GM19397 (cell line): ENCODE measurements around the gene KRTAP10-6.
"Not testable (repeated sequence)": the region's sequence is repeated elsewhere in the genome, so short reads cannot be mapped to it uniquely, and the experiment has no call there.

Experiments used
- ATAC-seq: cut with Tn5 transposase; IDR thresholded peaks from one replicate; pipeline ENCODE4 v1.9.1; 2021; ENCODE audit warnings: mild to moderate bottlenecking, moderate library complexity; ENCODE audit not compliant: unreplicated experiment

Gene KRTAP10-6, protein sequence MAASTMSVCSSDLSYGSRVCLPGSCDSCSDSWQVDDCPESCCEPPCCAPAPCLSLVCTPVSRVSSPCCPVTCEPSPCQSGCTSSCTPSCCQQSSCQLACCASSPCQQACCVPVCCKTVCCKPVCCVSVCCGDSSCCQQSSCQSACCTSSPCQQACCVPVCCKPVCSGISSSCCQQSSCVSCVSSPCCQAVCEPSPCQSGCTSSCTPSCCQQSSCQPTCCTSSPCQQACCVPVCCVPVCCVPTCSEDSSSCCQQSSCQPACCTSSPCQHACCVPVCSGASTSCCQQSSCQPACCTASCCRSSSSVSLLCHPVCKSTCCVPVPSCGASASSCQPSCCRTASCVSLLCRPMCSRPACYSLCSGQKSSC

DNA sequence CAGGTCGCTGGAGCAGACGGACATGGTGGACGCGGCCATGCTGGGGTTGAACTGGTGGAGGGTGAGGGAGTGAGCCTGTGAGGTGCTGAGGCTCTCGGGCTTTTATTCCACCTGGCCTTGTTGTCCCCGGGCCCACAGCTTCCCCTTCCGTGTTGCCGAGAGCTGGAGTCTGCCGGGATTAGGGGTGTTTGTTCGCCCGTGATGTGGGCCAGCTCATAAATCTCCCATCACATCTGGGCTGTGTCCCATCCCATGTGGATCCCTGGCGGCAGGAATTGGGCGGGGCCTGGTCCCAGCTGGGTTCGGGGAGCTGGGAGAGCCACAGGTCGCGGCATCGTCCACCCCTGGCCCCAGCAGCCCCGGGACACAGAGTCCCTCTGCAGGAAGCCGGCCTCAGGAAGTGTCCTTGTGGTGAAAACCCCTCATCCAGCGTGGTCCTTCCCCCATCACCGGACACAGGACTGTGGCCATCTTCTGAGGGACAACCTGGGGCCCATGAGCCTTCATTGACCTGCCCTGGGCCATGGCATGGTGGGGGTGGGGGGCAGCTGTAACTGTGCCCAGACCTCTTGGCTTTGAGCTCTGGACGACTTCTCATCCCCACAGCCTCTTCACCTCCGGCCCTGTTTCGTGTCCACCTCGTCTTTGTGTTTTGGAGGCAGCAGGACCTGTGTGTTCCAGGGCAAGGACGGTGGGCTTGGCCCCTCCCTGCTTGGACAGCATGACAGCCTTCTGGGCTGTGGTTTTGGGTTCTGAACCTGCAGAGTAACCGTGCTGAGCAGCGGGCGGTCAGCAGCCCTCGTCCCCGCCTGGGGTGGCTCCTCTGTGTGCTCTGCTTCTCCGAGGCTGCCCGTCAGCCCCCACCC, at the start of gene KRTAP10-6:
Gene KRTAP10-6, minus strand, starts transcription at position 60 of the 866 bp plus-strand sequence. Its CDS starts 21 bp downstream, at position 39.
- ATAC-seq: no peak

DNA sequence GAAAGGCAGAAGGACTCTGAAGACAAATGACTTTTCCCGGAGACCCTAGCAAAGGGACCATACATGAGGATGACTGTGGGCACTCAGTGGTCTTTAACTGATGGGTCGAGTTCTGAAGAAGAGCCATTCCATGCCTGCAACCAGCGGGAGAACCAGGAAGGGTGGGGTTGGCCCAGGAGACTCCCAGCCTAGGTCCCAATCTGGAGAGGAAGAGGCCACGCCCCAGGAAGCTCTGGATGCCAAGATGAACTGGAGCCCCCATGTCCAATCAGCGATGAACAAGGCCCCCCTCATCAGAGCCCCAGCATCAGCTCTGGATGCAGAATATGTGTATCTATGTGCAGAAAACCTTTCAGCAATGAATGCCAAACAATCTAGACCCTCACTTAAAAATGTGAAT, 48.5 kb upstream of the KRTAP10-6 start:
- ATAC-seq: no peak

DNA sequence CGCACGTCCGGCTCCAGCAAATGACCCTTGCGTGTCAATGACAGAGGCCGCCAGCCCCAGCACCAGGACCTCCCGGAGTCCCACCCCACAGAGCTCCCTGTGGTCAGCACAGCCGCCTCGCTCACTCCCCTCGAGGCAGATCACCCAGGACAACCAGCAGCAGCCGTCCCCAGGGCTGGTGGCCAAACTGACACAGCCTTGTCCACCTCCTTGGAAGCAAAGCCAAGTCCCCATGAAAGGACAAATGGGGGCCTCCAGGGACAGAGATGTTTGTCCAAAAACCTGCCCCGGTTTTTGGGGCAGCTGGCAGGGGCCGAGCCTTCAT, 47.0 kb upstream of the KRTAP10-6 start:
- no peak for ATAC-seq

DNA sequence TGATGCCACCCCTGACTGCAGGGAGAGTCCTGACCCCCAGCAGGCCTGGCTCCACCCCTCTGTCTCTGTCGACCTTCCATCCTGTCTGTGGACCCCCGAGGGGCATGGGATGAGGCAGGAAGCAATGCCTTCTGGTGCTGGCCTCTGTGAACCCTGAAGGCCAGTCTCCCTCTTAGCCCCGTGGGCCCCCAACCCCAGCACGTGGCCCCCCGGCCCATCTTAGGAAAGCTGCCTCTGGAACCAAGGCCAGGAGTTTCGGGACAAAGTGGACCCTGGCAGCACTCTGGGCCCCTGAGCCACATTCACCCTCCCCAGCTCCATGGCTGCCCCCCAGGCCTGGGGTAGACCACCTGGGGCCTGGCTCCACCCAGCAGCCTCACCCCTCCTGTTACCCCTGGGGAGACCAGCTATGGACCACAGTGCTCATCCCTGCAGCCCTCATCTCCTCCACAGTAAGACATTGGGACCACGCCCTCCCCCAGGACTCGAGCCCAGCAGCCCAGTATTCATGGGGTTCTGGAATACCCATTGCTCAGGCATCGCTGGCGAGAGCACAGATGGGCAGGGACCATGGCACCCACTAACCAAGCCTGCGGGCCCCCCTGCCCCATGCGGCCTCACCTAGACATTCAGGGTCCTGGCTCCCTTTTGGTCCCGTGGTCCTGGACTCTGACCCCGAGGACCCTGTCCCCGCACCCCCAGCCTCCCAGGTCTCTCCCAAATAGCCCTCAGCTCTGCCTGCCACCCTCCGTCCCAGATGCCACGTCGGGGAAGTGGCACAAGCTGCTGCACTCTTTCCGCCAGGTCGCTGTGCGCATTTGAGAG, 46.4 kb upstream of the KRTAP10-6 start:
- ATAC-seq: not testable (repeated sequence)

DNA sequence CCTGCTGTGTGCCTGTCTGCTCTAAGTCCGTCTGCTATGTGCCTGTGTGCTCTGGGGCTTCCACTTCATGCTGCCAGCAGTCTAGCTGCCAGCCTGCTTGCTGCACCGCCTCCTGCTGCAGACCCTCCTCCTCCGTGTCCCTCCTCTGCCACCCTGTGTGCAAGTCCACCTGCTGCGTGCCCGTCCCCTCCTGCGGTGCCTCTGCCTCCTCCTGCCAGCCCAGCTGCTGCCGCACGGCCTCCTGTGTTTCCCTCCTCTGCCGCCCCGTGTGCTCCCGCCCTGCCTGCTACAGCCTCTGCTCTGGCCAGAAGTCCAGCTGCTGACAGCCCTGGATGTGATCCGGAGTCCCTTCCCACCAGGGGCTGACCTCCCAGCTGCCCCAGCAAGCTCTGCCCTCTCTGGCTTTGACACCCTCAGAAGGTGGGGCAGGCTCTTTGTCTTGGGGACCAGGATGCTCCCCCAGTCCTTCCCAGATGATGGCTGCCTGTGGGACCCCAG, 45.6 kb upstream of the KRTAP10-6 start:
- ATAC-seq: not testable (repeated sequence)

DNA sequence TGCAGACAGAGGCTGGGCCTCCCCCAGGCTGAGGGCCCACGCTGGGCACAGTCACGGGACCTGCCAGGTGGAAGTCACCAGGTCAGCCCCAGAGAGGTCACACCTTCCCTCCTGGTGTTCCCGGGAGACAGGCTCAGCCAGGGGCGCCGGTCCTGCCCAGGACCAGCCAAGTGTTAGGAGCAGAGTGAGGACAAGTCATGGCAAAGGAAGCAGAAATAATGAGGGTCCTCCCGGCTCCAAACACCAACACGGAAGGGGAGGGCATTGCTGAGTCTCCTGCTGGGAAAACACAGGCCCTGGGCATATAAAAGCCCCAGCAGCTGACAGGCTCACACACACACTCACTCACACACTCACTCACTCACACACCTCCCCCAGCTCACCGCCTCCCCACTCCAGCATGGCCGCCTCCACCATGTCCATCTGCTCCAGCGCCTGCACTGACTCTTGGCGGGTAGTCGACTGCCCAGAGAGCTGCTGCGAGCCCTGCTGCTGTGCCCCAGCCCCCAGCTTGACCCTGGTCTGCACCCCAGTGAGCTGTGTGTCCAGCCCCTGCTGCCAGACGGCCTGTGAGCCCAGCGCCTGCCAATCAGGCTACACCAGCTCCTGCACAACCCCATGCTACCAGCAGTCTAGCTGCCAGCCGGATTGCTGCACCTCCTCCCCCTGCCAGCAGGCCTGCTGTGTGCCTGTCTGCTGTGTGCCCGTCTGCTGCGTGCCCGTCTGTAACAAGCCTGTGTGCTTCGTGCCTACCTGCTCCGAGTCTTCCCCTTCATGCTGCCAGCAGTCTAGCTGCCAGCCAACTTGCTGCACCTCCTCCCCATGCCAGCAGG, 44.9 kb upstream of the KRTAP10-6 start, which contains the start of gene KRTAP10-10:
Gene KRTAP10-10, plus strand, starts transcription at position 339 of the 833 bp plus-strand sequence. Its CDS starts 62 bp downstream, at position 401.
- no peak for ATAC-seq

DNA sequence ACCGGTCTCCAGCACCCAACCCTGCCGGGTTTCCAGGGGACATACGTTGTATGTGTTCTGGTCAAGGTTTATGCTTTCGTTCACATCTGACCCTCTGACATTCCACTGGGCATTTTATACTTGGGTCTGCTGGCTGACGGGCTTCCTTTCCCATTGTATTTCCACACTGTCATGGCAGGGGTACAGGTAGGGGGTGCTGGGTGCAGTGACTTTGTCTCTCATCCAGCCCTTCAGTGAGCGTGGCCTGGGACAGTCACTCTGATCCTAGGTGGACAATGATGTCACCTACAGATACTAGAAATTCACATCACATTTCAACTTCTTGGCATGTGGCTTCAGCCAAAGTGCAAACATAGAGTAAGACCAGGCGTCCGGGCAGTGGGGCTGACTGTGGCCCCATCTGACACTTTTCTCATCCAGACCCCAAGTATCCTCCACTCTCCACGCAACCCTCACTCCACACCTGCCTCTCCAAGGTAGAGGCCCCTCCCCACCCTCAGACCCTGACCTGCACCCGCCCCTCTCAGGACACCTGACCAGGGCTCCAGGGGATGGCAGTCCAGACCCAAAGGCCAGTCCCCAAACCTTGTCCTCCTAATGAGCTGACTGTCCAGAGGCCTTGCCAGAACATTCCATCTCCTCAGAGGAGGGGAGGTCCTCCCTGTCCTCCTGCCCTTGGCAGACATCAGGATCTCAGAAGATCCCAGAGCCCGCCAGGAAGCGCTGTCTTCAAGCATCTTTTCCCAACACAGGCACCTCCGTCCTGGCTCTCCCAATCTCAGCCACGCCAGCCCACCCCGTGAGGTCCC, 44.1 kb upstream of the KRTAP10-6 start:
- no peak for ATAC-seq

DNA sequence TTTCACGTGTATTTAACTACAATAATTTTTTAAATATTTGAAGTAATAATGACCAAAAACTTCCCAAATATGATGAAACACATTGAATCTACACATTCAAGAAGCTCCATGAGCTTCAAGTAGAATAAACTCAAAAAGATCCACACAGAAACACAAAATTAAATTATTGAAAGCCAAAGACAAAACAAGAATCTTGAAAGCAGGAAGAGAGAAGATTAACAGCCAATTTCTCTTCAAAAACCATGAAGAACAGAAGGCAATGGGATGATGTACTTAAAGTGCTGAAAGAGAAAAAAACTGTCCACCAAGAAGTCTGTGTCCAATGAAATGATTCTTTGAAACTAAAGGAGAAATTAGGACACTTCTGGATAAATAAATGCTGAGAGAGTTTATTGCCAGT, 39.8 kb upstream of the KRTAP10-6 start:
- ATAC-seq: no peak

DNA sequence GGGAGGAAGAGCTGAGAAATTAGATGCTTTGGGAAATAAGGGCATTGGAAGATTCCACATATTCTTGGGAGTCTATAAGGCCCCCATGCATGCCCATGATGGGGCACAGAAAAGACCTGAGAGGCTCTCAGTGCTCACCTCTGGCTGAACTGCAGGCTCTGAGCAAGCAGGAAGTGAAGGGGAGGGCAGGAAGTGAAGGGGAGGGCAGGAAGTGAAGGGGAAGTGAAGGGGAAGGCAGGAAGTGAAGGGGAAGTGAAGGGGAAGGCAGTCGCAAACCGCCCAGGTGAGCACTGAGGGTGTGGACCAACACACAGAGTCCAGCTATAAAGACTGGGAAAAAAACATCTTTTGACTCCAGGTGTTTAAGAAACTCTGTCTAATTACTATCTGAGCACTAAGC, 38.1 kb upstream of the KRTAP10-6 start:
- ATAC-seq: no peak

DNA sequence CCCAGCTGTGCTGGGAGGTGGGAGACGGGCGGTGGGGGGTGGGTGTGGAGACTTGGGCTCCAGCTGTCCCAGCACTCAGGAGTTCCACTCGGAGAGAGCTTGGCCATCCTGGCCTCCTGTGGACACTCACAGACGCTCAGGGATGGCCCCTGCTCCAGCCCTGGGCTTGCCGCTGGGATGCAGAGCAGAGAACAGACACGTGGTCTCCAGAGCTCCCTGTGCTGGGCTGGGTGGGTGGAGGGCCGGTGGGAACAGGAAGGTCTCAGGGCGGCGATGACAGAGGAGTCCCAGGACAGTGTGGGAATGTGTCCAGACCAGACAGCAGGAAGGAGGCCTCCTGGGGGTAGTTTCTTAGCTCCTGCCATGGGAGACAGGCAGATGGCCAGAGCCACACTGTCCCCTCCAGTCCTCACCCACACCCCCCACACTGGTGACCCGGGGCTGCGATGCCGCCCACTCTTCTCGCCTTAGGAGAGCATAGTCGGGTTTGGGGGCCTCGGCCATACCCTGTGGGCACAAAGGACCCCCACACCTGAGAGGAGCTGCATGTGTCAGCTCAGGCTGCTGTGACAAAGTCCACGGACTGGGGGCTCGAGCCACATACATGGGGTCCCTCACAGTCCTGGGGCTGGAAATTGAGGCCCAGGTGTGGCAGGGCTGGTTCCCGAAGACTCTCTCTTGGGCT, 36.5 kb upstream of the KRTAP10-6 start:
- ATAC-seq: no peak

DNA sequence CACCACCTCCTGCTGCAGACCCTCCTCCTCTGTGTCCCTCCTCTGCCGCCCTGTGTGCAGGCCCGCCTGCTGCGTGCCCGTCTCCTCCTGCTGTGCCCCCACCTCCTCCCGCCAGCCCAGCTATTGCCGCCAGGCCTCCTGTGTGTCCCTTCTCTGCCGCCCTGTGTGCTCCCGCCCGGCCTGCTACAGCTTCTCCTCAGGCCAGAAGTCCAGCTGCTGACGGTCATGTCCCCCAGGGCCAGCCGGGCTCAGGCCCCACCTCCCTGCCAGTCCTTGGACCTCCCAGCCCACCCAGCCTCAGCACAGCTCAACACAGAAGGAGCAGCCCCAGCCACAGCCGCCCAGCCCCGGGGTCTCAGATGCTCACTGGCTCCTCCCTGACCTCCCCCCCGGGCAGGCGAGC, 35.5 kb upstream of the KRTAP10-6 start:
- not testable (repeated sequence) for ATAC-seq

DNA sequence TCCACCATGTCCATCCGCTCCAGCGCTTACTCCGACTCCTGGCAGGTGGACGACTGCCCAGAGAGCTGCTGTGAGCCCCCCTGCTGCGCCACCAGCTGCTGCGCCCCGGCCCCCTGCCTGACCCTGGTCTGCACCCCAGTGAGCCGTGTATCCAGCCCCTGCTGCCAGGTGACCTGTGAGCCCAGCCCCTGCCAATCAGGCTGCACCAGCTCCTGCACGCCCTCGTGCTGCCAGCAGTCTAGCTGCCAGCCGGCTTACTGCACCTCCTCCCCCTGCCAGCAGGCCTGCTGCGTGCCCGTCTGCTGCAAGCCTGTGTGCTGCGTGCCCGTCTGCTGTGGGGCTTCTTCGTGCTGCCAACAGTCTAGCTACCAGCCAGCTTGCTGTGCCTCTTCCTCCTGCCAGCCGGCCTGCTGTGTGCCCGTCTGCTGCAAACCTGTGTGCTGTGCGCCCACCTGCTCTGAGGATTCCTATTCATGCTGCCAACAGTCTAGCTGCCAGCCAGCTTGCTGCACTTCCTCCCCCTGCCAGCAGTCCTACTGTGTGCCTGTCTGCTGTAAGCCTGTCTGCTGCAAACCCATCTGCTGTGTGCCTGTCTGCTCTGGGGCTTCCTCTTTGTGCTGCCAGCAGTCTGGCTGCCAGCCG, 35.0 kb upstream of the KRTAP10-6 start:
- not testable (repeated sequence) for ATAC-seq

DNA sequence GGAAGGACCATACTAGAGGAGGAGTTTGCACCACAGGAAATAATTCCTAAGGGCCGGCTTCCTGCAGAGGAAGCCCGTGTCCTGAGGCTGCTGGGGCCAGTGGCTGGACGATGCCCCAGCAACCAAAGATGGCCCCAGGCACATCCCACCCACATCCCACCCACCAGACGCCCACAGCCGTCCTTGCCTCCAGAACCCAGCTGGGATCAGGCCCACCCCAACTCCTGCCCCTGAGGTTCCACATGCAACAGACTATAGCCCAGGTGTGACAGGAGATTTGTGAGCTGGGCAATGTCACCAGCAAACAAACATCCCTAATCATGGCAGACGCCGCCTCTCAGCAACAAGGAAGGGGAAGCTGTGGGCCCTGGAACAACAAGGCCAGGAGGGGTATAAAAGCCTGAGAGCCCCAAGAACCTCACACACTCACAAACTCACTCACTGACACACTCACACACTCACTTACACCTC, 34.4 kb upstream of the KRTAP10-6 start, which contains the start of gene KRTAP10-9:
Gene KRTAP10-9, plus strand, starts transcription at position 421 of the 471 bp plus-strand sequence. CDS start 79 bp downstream, outside the sequence.
- ATAC-seq: no peak

DNA sequence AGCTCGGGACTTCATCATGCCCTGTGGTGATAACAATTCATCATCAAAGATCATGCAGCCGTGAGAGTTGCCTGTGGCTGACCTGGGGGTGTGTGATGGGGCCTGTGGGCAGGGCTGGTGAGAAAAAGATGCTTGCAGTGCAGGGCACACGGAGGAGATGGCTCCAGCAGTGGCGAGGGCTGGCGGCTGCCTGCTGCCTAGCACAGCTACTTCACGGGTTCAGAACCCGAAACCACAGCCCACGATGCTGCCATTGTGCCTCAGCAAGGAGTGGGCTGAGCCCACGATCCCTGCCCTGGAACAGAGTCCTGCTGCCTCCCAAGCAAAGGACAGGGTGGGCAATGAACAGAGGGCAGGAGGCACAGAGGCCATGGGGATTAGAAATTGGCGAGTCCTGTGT, 34.0 kb upstream of the KRTAP10-6 start:
- no peak for ATAC-seq

DNA sequence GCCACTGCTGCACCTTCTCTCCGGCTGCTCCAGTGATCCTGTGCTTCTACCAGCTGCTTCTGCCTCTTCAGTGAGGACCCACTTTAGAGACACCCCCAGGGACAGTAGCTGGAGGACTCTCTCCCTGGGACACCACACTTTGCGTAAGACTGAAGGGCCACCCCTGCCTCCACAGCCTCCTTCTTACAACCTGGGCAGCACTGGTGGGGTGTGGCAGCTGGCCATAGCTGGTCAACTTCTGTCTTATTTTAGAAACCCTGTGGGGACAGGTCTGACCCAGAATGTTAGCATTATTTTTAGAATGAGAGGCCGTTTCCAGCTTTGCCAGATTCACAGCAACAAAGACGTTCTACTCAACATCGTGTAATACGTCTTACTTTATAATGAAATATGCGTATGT, 33.5 kb upstream of the KRTAP10-6 start:
- no peak for ATAC-seq

DNA sequence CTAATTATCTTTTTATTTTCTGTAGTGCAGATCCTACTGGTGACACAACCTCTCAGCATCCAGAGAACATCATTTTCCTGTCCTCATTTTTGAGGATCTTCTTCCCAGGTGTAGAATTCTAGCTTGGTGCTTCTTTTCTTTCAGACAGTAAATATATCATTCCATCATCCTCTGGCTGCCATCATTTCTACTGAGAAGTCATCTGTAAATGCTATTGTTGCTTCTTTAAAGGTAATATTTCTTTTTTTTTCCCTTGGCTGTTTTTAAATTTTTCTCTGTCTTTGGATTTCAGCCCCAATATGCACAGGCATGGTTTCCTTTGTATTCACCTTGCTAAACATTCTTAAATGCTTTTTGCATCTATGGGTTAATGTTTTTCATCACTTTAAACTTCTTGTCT, 31.3 kb upstream of the KRTAP10-6 start:
- ATAC-seq: no peak

DNA sequence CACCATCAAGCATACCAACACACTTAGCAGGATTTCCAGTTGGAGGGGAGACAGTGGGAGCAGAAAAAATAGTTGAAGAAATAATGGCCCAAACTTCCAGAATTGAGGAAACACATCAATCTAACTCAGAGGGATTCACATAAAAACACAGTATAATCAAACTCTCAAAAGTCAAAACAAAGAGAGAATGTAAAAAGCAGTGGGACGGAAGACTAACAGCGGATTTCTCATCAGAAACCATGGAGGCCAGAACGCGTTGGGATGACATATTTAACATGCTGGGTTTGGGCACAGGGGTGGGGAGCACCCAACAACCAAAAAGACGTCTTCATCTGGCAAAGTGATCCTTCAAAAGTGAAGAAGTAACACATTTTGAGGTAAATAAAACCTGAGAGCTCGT, 27.6 kb upstream of the KRTAP10-6 start:
- no peak for ATAC-seq

DNA sequence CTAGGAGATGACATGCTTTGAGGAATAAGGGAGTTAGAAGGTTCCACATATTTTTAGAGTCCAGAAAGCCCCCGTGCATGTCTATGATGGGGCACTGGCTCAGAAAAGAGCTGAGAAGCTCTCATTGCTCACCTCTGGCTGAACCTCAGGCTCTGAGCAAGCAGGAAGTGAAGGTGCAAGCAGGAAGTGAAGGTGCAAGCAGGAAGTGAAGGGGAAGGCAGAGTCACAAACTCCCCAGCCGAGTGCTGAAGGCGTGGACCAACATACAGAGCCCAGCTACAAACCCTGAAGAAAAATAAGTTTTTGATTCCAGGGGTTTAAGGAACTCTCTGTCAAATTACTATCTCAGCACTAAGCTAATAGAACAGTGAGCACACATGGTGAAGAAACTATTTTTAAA, 26.6 kb upstream of the KRTAP10-6 start:
- no peak for ATAC-seq
